Measurements from ENCODE around the gene CCND2. TPM values are rescaled to one million over a fixed set of nuclear protein-coding genes. Genes with fewer than 3 reads are reported as not detected.
A peak's percentile ranks its signal among the peaks of the same experiment; 100 is the strongest.

Gene CCND2
- 206 TPM for total RNA-seq
- 10 to 100 TPM; 51.8 to 67.1 (median 62.9) TPM for polyA plus RNA-seq

GRCh38 chr12:4273652-4274395, at the start of gene CCND2:
TSS of gene CCND2 (plus strand) at chr12:4273762. CDS start at chr12:4274041, 279 bp downstream.
- Histone ChIP-seq H3K4me3 (ENCODE audit: low read depth, low read length) (peak within 1 kb of the TSS; percentile 91), H3K36me3 (ENCODE audit: control insufficient read depth, insufficient read depth, low read length) (peaks cover 25% of the 10 kb centered on the region), H3K4me1 (ENCODE audit: control insufficient read depth, insufficient read depth, low read length, poor library complexity, severe bottlenecking) (peaks cover 64% of the 10 kb centered on the region), H3K27me3 (ENCODE audit: control insufficient read depth, insufficient read depth, low read length) (no peaks in the 10 kb centered on the region), H3K9me3 (ENCODE audit: control insufficient read depth in 2 of 2, low read length in 2 of 2) (no peaks in the 10 kb centered on the region), H3K27ac (ENCODE audit: insufficient read depth, low read length, poor library complexity, severe bottlenecking) (peak within 1 kb of the TSS; percentile 96)
- Mint-ChIP-seq H3K27ac (peak within 1 kb of the TSS; percentile 99 to 100 (median 99)), H3K36me3 (peaks cover 20% of the 10 kb centered on the region), H3K27me3 (peaks cover 26% of the 10 kb centered on the region), H3K4me1 (peaks cover 23 to 47% (median 36%) of the 10 kb centered on the region in 4 donors), H3K9me3 (peaks cover 0 to 3% (median 0%) of the 10 kb centered on the region in 7 donors), H3K4me3 (peak within 1 kb of the TSS; percentile 96 to 100 (median 97))
- ATAC-seq (ENCODE audit: low read depth in 2 of 2) = no peak
- DNase-seq = peak; percentile 65 to 88 (median 71)

- no peaks in the 10 kb centered on the region for H3K36me3 ChIP-seq (ENCODE audit: control insufficient read depth, insufficient read depth, low read length)
- no peaks in the 10 kb centered on the region for H3K36me3 Mint-ChIP-seq
- peak overlapping the region in 2 of 4 donors; percentile 14 to 34 for H3K4me3 Mint-ChIP-seq
- no peak for ATAC-seq (ENCODE audit: low read depth in 2 of 2)
- H3K27ac ChIP-seq (ENCODE audit: insufficient read depth, low read length, poor library complexity, severe bottlenecking) = no peak overlapping the region
- peaks cover 5% of the 10 kb centered on the region for H3K27me3 ChIP-seq (ENCODE audit: control insufficient read depth, insufficient read depth, low read length)
- peak overlapping the region in 2 of 3 donors; percentile 7 to 22 for H3K27ac Mint-ChIP-seq
- H3K4me3 ChIP-seq (ENCODE audit: low read depth, low read length) = peak overlapping the region; percentile 15
- H3K4me1 ChIP-seq (ENCODE audit: control insufficient read depth, insufficient read depth, low read length, poor library complexity, severe bottlenecking) = peaks cover 8% of the 10 kb centered on the region
- no peaks in the 10 kb centered on the region for H3K9me3 Mint-ChIP-seq
- no peaks in the 10 kb centered on the region for H3K9me3 ChIP-seq (ENCODE audit: control insufficient read depth in 2 of 2, low read length in 2 of 2)
- peak in 1 of 3 donors; percentile 37 for DNase-seq
- peaks cover 3 to 10% (median 8%) of the 10 kb centered on the region in 4 donors for H3K4me1 Mint-ChIP-seq
- H3K27me3 Mint-ChIP-seq = no peaks in the 10 kb centered on the region
Observed at GRCh38 chr12:4224206-4224889, 49.2 kb upstream of the CCND2 start.

GRCh38 chr12:4225571-4225970, 48.0 kb upstream of the CCND2 start:
- Mint-ChIP-seq H3K27ac (no peak overlapping the region), H3K36me3 (no peaks in the 10 kb centered on the region), H3K27me3 (no peaks in the 10 kb centered on the region), H3K4me1 (peaks cover 3 to 10% (median 8%) of the 10 kb centered on the region in 4 donors), H3K9me3 (no peaks in the 10 kb centered on the region), H3K4me3 (no peak overlapping the region)
- peaks cover 5% of the 10 kb centered on the region for H3K27me3 ChIP-seq (ENCODE audit: control insufficient read depth, insufficient read depth, low read length)
- no peak for ATAC-seq (ENCODE audit: low read depth in 2 of 2)
- DNase-seq = no peak
- H3K27ac ChIP-seq (ENCODE audit: insufficient read depth, low read length, poor library complexity, severe bottlenecking) = no peak overlapping the region
- H3K36me3 ChIP-seq (ENCODE audit: control insufficient read depth, insufficient read depth, low read length) = no peaks in the 10 kb centered on the region
- no peaks in the 10 kb centered on the region for H3K9me3 ChIP-seq (ENCODE audit: control insufficient read depth in 2 of 2, low read length in 2 of 2)
- no peak overlapping the region for H3K4me3 ChIP-seq (ENCODE audit: low read depth, low read length)
- H3K4me1 ChIP-seq (ENCODE audit: control insufficient read depth, insufficient read depth, low read length, poor library complexity, severe bottlenecking) = peaks cover 8% of the 10 kb centered on the region

GRCh38 chr12:4227046-4227445, 46.5 kb upstream of the CCND2 start:
- Mint-ChIP-seq H3K4me1 (peaks cover 3 to 10% (median 8%) of the 10 kb centered on the region in 4 donors), H3K9me3 (no peaks in the 10 kb centered on the region), H3K4me3 (no peak overlapping the region), H3K27ac (peak overlapping the region in 2 of 3 donors; percentile 23 to 26), H3K36me3 (no peaks in the 10 kb centered on the region), H3K27me3 (no peaks in the 10 kb centered on the region)
- H3K27ac ChIP-seq (ENCODE audit: insufficient read depth, low read length, poor library complexity, severe bottlenecking) = no peak overlapping the region
- H3K36me3 ChIP-seq (ENCODE audit: control insufficient read depth, insufficient read depth, low read length) = no peaks in the 10 kb centered on the region
- H3K4me1 ChIP-seq (ENCODE audit: control insufficient read depth, insufficient read depth, low read length, poor library complexity, severe bottlenecking) = peaks cover 8% of the 10 kb centered on the region
- DNase-seq (no peak), ATAC-seq (ENCODE audit: low read depth in 2 of 2) (no peak)
- no peaks in the 10 kb centered on the region for H3K9me3 ChIP-seq (ENCODE audit: control insufficient read depth in 2 of 2, low read length in 2 of 2)
- H3K27me3 ChIP-seq (ENCODE audit: control insufficient read depth, insufficient read depth, low read length) = peaks cover 5% of the 10 kb centered on the region
- no peak overlapping the region for H3K4me3 ChIP-seq (ENCODE audit: low read depth, low read length)

GRCh38 chr12:4228122-4228580, 45.4 kb upstream of the CCND2 start:
- H3K9me3 Mint-ChIP-seq = no peaks in the 10 kb centered on the region
- no peak overlapping the region for H3K4me3 Mint-ChIP-seq
- ATAC-seq (ENCODE audit: low read depth in 2 of 2) (no peak), DNase-seq (no peak)
- H3K4me1 ChIP-seq (ENCODE audit: control insufficient read depth, insufficient read depth, low read length, poor library complexity, severe bottlenecking) = peaks cover 8% of the 10 kb centered on the region
- no peaks in the 10 kb centered on the region for H3K27me3 Mint-ChIP-seq
- no peaks in the 10 kb centered on the region for H3K36me3 Mint-ChIP-seq
- no peaks in the 10 kb centered on the region for H3K36me3 ChIP-seq (ENCODE audit: control insufficient read depth, insufficient read depth, low read length)
- H3K4me1 Mint-ChIP-seq = peaks cover 3 to 10% (median 8%) of the 10 kb centered on the region in 4 donors
- no peak overlapping the region for H3K27ac ChIP-seq (ENCODE audit: insufficient read depth, low read length, poor library complexity, severe bottlenecking)
- no peaks in the 10 kb centered on the region for H3K9me3 ChIP-seq (ENCODE audit: control insufficient read depth in 2 of 2, low read length in 2 of 2)
- H3K4me3 ChIP-seq (ENCODE audit: low read depth, low read length) = no peak overlapping the region
- peaks cover 5% of the 10 kb centered on the region for H3K27me3 ChIP-seq (ENCODE audit: control insufficient read depth, insufficient read depth, low read length)
- H3K27ac Mint-ChIP-seq = peak overlapping the region in 1 of 3 donors; percentile 38

GRCh38 chr12:4230526-4230925, 43.0 kb upstream of the CCND2 start:
- no peaks in the 10 kb centered on the region for H3K4me1 ChIP-seq (ENCODE audit: control insufficient read depth, insufficient read depth, low read length, poor library complexity, severe bottlenecking)

GRCh38 chr12:4238577-4238976, 35.0 kb upstream of the CCND2 start:
- Mint-ChIP-seq H3K27ac (no peak overlapping the region), H3K27me3 (peaks cover 33% of the 10 kb centered on the region), H3K9me3 (peaks cover 1 to 36% (median 19%) of the 10 kb centered on the region in 7 donors), H3K36me3 (peaks cover 21% of the 10 kb centered on the region), H3K4me3 (no peak overlapping the region), H3K4me1 (peaks cover 0 to 2% (median 0%) of the 10 kb centered on the region in 4 donors)
- DNase-seq = no peak
- Histone ChIP-seq H3K9me3 (ENCODE audit: control insufficient read depth in 2 of 2, low read length in 2 of 2) (peaks cover 19 to 25% of the 10 kb centered on the region in 2 experiments), H3K4me3 (ENCODE audit: low read depth, low read length) (no peak overlapping the region), H3K36me3 (ENCODE audit: control insufficient read depth, insufficient read depth, low read length) (no peaks in the 10 kb centered on the region), H3K4me1 (ENCODE audit: control insufficient read depth, insufficient read depth, low read length, poor library complexity, severe bottlenecking) (no peaks in the 10 kb centered on the region), H3K27me3 (ENCODE audit: control insufficient read depth, insufficient read depth, low read length) (peaks cover 3% of the 10 kb centered on the region), H3K27ac (ENCODE audit: insufficient read depth, low read length, poor library complexity, severe bottlenecking) (no peak overlapping the region)
- ATAC-seq (ENCODE audit: low read depth in 2 of 2) = no peak

More at GRCh38 chr12:4230526-4230925, 43.0 kb upstream of the CCND2 start:
- Histone ChIP-seq H3K27ac (ENCODE audit: insufficient read depth, low read length, poor library complexity, severe bottlenecking) (no peak overlapping the region), H3K9me3 (ENCODE audit: control insufficient read depth in 2 of 2, low read length in 2 of 2) (peaks cover 0 to 3% of the 10 kb centered on the region in 2 experiments), H3K27me3 (ENCODE audit: control insufficient read depth, insufficient read depth, low read length) (peaks cover 5% of the 10 kb centered on the region), H3K4me3 (ENCODE audit: low read depth, low read length) (no peak overlapping the region), H3K36me3 (ENCODE audit: control insufficient read depth, insufficient read depth, low read length) (no peaks in the 10 kb centered on the region)
- Mint-ChIP-seq H3K27ac (no peak overlapping the region), H3K9me3 (peaks cover 0 to 5% (median 0%) of the 10 kb centered on the region in 7 donors), H3K4me3 (no peak overlapping the region), H3K4me1 (no peaks in the 10 kb centered on the region), H3K36me3 (no peaks in the 10 kb centered on the region), H3K27me3 (peaks cover 10% of the 10 kb centered on the region)
- ATAC-seq (ENCODE audit: low read depth in 2 of 2) (no peak), DNase-seq (no peak)
